Myocyte (in vitro differentiated cells): ENCODE measurements around the gene CHCHD6. TPM values are rescaled to one million over a fixed set of nuclear protein-coding genes. Genes with fewer than 3 reads are reported as not detected.

ENCODE experiments used
- DNase-seq: peaks from one replicate; pipeline ENCODE4 v3.0.0-alpha.2; 2012; ENCODE audit warnings: low read depth
- total RNA-seq: library from RNA; depleted of rRNA; stranded (reverse); fragments of >200 nt; gene quantifications from 2 replicates; pipeline ENCODE4 v1.2.3, GENCODE V29; 2014

Gene CHCHD6
- total RNA-seq, 1 donor from 2014 or later, result 11.8 TPM

DNA sequence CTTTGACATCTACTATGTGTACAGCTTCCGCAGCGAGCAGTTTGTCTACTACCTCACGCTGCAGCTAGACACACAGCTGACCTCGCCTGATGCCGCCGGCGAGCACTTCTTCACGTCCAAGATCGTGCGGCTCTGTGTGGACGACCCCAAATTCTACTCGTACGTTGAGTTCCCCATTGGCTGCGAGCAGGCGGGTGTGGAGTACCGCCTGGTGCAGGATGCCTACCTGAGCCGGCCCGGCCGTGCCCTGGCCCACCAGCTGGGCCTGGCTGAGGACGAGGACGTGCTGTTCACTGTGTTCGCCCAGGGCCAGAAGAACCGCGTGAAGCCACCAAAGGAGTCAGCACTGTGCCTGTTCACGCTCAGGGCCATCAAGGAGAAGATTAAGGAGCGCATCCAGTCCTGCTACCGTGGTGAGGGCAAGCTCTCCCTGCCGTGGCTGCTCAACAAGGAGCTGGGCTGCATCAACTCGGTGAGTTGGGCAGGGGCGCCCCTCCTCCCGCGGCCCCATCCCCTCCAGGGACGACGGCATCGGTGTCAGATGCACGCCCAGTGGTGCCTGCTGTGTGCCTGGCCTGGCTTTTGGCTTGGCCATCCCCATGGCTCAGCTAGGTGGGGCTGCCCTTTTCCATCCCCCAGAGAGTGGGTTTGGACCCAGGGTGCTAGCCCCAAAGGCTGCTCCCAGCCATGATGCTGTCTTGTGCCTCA lies 285.4 kb downstream of the CHCHD6 start:
- DNase-seq, result no peak

DNA sequence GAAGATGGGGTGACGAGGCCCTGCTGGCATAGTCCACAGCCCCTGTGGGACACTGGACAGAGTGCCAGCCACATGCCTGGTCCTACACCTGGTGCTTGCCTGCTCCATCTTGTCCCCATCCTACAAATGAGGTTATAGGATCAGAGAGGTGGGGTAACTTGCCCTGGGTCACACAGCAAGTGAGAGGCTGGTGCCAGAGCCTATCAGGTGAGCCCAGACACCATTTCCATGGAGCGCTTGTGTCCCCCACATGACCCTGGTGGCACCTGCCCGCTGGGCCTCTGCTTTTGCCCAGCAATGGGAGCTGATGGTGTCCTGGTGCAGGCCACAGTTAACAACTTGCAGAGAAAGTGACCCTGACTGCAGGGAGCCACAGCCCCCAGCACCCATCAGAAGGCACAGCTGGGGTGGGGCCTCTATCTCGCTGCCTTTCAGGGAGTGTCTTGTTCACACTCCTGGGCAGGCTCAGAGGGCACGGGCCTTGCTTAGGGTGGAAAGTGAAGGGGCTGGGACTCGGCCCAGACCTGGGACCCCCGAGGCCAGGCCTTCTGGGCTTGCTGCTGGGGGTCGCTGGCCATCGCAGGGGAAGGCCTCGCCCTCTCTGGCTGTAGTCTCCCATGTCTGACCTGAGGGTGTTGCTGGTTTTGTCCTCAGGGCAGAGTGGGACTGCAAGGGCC lies 286.1 kb downstream of the CHCHD6 start:
- no peak for DNase-seq

DNA sequence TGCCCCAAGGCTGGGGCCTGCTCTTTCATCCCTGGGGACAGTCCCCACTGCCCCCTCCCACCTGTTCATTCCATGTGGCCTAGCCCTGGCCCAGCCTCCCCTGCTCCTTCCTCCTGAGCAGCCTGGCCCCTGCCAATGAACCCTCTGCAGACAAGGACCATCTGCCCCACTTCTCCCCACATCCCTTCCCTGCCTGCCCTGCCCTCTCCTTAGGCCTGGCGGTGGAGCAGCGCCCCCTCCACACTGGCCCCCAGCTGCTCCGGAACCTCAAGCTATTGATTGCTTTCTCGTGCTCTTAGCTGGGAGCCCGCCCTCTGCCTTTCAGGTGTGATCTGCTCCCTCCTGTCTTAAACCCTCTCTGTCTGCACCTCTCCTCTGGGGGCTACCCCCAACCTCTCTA lies 286.9 kb downstream of the CHCHD6 start:
- no peak for DNase-seq

DNA sequence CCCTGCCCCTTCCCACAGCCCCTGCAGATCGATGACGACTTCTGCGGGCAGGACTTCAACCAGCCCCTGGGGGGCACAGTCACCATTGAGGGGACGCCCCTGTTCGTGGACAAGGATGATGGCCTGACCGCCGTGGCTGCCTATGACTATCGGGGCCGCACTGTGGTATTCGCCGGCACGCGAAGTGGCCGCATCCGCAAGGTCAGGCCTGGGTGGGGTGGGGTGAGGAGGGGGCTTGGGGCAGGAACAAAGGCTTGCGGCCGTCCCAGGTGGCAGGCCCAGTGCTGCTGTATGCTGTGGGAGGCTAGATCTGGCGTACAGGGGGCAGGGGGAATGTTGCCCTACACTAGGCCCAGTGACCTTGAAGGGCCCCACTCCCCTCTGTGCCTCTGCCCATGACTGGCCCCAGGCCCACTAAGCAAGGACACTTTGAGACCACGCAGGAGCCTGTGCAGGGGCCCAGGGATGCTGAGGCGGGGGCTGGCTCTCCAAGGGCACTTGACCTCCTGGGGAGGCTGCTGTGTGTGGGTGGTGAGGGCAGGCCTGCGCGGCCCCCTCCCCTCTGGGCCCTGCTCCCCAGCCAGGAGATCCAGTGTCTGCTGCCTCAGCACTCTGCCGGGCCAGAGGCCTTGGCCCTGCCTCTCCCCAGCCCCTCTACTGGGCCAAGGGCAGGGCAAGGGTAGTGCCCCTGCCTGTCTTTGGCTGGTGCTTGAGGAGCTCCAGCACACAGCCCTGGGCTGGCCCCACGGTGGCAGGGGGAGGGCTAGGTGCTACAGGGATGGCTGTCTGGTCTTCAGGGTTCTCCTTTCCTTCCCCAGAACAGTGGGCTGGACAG lies 287.5 kb downstream of the CHCHD6 start:
- DNase-seq, result no peak

DNA sequence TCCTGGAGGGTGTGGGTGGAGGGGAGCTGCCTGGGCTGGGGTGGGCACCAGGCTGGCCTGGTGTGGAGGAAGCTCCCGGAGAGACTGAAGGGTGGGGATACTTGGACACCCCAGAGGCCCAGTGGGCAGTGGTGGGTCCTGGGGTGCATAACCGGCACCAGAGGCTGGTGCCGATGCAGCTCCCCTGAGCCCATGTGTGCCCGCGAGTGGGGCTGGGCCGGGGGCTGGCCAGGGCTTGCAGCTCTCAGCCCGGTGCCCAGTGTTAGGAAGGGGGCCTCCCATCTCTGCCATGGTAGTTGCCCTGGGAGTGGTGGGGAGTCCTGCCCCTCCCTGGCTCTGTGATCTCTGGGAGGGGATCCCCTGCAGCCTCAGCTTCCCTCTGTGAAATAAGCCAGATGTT lies 288.2 kb downstream of the CHCHD6 start:
- no peak for DNase-seq

DNA sequence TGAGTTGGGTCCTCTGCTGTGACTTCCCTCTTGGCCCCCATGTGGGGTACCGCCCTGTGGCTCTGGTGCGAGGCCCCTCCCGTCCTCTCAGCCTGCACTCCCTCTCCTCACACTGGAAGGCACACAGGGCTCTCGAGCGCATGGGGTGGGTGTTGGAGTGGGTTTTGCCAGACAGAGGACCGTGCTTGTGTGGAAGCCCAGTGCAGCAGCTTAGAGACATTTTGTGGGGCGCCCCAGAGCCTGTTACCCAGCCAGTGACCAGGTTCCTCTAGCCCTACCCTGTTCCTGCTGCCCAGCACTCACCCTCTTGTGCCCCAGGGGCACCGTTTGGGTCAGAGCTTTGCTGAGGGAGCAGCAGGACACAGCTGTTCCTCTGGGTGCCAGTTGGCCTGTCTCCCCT lies 288.7 kb downstream of the CHCHD6 start:
- no peak for DNase-seq

DNA sequence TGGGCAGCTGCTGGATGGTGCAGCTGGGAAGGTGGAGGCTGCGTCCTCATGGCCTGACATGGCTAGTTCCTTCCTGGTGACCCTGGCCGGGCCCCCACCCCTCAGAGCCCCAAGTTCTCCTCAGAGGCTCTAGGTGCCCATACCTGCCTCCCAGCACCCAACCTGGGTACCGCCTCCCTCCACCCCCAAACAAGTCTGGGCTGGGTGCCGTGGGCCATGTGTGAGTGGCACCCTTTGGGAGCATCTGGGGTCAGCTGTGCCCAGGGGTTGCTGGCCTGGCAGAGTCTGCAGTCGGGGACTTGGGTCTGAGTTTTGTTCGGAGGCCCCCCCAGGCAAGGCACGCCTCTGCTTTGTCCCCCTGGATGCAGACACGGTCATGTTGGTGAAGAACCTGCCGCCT lies 289.4 kb downstream of the CHCHD6 start:
- no peak for DNase-seq

DNA sequence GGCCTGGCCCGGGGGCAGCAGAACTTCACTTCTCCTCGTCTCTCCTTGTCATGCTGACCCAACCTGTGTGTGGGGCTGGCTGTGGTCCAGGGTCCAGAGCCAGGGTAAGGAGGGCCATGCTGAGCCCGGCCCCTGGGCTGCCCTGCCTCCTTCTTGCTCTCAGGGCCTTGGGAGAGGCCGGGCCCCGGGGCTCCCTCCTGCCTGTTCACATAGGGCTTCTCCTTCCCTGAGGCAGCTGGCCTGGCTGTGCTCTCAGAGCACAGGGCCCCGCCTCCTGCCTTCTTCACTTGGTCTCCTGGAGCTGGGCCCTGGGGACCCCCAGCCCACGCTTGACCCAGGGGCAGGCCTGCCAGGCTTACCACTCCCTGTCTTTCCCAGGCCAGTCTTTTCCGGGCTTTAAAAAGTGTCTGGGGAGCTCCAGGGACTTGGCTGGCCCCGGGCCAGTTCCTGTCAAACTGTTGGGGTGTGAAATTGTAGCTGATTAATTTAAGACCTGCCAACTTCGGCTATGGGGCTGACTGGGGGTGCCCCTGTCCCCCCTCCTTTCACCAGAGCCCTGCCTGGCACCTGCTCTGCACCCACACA lies 290.7 kb downstream of the CHCHD6 start:
- peak; percentile 63 for DNase-seq

DNA sequence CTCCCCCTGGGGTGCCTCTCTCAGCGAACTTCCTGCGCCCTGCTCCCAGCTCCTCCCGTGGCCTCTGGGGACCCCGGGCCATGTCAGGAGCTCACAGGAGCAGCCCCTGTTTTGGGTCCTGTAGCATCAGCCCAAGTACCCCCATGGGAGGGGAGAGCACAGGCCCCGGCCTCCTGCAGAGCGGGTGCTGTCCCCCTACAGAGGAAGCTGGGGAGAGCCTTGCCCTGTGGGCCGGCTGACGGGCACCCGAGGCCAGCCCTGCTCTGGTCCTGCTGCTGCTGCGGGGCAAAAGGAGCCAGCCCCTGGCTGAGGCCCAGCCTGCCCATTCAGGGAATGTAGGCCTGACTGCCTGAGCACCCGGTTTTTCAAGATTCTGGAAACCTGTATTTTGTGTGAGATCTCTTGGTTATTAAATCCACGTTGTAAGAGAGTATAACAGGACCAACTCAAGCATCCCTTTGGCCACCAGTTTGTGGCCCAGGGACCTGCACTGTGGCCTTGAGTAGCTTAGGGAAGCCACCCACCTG lies 291.3 kb downstream of the CHCHD6 start:
- no peak for DNase-seq

DNA sequence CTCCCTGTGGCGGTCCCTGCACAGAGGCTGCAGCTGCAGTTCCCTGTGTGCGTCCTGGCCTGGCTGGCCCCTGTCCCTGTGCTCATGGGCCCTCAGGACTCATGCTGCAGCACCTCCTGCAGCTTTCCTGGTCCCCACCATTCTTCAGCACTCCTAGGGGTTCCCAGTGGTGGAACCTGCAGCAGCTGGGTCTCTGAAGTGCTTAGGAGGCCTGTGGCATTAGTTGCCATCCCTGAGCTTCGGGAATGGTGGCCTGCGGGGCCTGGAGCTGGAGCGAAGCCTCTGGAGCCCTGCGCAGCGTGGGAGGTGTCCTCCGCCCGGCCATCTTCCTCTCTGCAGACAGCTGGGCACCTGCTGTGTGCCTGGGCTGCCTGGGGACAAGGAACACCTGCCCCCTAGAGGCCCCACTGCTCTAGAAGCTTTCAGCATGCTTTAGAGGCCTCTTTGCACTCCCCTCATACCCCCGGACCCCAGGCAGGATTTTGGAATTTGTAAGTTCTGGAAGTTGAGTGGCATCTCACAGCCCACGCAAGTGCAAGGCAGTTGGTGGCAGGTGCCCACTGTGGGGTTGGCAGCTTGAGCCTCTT lies 292.0 kb downstream of the CHCHD6 start:
- DNase-seq, result no peak

DNA sequence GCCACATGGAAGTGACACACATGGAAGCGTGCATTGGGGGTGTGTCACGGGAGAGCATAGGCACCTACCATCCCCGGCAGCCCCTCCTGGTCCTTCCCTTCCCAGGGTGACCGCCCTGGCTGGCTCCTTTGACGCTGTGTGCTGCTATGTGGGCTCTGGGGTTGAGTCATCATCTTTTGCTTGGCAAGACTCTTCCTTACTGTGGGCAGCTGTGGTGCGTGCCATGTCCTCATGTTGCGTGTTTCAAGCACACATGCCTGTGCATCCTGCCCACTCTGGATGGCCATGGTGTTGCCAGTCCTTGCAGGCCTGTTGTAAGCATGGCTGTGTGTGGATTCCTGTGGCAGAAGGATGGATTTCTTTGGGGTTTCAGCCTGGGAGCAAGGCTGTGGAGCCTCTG lies 292.9 kb downstream of the CHCHD6 start:
- DNase-seq, result peak; percentile 93

DNA sequence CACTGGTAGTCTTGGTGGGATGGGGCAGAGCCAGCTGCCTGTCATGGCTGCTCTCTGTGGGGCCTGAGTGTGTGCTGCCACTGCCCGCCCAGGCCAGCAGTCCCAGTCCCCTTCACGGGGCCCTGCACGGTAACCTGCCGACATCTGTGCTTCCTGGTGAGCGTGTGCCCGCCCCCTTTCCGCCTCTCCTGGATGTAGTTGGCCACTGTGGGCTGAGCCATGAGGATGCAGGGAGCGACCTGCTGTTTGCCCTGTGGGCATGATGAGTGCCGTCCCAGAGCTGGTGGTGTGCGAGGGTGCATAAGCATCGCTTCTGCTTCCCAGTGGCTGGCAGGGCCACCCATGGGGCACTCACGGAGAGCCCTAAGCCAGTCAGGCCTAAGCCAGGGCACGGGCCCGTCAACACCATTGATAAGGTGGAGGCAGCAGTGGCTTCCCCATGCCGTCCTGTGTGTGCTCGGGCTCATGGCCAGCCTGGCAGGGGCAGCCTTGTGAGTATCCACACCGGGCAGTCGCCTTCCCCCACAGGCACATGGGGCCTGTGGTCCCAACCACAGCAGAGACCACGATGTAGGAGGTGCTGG lies 293.5 kb downstream of the CHCHD6 start:
- DNase-seq, result peak; percentile 77

DNA sequence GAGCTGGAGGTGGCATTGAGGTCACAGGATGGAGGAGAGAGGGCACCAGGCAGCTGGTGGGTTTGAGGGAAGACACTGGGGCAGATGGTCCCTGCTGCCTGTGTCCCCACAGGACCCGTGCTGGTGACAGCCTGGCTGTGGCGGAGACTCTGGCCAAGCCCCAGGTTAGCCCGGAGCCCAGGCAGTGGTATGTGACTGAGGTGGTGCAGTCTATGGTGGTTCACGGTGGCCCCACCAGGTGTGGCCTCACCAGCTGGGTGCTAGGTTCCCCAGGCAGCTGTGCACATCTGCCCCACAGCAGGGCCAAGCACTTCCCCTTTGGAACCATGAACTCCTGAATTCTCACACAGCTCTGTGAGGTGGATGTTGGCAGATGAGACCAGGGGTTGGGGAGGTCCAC lies 294.3 kb downstream of the CHCHD6 start:
- DNase-seq, result peak; percentile 68

DNA sequence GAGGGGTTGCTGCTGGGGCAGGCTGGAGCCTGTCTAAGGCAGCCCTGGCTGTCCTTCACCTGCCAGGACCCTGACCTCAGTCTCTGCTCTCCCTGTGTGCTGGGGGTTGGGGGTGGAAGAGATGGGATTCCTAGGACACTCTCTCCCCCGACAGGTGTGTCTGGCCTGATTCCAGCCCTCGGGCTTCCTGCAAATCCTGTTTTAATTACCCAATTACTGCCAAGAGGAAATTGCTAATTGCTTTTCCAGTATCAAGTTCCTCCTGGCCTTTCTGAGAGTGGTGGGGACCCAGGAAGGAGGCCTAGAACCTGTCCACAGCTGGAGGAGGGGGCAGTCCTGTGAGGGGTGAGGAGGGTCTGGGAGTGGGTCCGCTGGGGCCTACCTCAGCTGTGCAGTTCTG lies 294.7 kb downstream of the CHCHD6 start:
- DNase-seq, result no peak

DNA sequence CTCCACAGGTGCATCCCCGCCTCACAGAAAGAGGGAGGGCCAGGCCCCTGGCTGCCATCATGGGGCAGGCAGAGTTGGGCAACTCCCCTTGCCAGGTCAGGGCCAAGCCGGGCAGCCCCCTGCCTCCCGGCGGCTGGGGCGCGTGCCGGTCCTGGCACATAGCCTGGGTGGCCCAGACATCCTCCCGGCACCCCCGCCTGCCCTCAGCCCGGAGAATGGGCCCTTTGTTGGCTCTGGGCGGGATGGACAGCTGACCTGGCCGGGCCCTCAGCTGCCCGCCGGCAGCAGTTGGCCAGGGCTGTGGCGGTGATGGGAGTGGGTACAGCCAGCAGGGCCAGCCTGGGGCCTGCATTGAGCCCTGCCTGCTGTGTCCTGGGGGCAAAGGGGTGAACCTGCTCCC lies 295.3 kb downstream of the CHCHD6 start:
- peak; percentile 84 for DNase-seq

DNA sequence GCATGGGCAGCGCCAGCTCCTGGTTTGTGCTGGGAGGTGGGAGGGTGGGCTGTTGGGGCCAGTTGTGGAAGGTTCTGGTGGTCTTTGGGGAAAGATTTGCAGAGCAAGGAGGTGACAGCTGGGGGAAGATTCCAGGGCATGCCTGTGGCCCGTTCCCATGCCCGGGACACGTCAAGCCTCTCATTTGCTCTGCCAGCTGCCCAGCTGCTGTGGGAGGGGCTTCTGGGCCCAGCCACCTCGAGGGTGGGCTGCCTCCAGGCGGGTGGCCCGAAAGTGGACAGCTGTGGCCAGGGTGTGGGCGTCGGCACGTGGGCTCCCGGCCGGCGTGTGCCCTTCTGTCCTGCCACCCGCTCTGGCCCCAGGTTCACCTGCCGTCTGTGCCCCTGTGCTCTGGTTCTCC lies 296.1 kb downstream of the CHCHD6 start:
- DNase-seq, result peak; percentile 97

DNA sequence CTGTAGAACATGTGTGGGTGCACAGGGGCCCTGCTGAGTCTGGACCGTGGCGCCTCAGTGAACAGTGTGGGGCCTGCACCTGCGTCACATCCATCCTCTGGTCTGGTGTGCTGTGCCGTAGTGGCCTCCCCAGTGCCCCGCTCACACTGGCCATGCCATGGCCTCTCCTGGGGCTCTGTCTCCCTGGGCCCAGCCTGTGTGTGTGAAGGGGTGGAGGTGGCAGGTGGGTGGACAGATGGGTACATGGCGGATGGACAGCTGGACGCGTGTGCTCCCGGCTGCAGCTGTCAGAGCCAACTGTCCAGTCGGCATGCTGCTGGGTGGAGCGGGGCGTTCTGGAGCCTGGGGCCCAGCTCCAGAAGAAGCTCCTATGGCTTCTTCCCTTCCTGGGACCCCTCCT lies 296.7 kb downstream of the CHCHD6 start:
- peak; percentile 95 for DNase-seq

DNA sequence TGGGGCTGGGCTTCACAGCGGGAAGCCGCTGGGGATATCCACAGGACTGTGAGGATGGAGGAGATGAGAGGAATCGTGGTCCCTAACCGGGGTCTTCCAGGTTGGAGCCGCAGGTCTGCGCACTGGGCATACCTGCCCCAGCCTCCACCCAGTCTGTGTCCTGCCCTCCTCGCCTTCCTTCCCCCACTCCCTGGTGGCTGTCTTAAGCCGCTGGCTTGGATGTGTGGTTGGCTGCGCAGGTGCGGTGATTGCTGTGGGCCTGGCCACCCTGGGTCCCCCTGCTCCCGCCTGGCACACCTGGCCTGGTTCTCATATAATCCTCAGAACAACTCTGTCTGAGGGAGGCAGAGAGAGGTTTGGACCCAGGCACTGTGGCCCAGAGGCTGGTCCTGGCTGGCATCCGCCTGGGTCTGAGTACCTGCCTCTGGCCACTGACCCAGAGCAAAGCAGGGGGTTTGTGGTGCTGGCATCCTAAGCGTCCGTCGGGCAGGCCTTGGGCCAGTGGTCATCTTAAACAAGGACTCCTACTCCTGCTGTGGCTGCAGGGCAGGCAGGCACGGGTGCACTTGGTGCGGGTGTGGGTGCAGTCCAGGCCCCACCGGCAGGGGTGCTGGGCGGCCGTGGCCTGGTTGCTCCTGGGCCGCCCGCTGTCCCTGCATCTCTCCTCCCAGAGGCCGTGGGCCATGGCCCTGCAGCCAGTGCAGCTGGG lies 297.6 kb downstream of the CHCHD6 start:
- peak; percentile 10 for DNase-seq

DNA sequence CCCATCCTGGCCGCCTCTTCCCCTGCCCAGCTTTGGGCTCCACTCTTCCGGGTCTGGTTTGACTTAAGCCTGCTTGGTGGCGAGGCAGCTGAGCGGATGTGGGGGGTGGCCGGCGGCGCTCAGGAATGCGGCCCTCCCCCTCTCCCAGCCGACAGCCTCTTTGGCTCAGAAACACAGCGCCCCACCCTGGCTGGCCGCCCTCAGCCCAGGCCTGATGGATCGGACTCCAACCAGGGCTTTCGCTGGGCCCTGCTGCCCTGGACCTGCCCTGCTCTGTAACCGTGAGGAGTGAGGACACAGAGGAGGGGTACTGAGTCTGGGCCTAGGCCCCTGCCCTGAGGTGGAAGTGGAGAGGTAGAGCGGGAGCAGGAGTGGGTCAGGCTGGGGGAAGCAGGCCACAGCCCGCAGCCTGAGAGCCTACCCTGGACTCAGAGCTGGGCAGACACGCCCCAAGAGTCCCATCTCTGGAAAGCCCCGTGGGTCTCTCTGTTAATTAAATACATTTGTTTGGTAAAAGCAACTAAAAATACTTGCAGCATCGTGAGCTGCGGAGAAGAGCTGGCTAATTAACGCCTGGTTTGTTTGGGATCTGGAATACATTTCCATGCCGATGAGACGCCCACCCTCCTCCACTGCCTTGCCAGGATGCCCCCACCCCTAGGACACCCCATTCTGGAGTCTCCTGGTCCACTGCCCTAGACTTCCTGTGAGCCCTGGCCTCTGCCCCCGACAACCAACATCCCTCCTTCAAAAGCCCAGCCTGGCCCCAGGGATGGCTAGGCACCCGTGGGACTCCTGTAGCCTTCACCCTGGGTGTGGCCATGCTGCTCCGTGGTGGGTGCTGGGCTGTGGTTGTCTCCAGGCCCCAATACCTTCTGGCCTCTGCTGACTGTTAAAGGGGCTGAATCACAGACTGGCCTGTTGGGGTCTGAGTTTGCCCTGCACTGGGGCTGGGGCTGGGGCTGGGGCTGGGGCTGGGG lies 298.4 kb downstream of the CHCHD6 start:
- peak; percentile 98 for DNase-seq
